ENCODE data around the gene ADARB1. TPM values are rescaled to one million over a fixed set of nuclear protein-coding genes. Genes with fewer than 3 reads are reported as not detected.

Gene ADARB1
- total and polyA plus RNA-seq, 2 experiments from 2014 or later: 4.8 to 14.8 TPM

DNA sequence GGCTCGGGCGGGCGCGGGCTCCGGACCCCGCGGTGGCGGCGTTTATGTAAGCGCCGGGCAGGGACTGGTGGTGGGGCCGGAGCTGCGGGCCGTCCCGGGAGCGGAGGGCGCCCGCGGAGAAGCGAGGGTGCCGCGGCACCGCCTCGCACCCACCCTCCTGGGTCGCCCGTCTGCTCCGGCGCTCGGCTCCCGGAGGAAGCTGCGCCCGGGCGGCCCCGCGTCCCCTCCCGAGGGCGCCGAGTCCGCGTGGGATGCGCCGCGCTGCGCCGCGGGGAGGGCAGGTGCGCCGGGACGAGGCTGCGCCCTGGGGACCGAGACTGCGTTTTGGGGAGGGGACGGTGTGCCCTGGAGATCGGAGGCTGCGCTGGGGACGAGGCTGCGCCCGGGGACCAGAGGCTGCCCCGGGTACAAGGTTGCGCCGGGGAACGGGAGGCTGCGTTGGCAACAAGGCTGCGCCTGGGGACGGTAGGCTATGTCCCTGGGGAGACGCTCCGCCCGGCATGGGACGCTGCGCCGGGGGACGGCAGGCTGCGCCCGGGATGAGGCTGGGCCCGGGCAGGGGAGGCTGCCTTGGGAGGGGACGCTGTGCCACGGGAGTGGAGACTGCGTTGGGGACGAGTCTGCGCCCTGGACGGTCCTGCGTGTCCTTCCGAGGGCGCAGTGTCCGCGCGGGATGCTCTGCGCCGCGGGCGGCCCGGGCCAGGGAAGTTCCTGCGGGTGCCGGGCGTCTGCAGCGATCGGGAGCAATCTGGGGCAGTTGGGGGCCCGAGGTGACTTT, 627 bp downstream of the ADARB1 start:
- Histone ChIP-seq H3K27ac (ENCODE audit: low read depth) (no peak overlapping the region), H3K79me2 (replicated peaks; ENCODE audit: insufficient read depth) (peaks cover 11% of the 10 kb centered on the region), H3K4me1 (ENCODE audit: insufficient read depth) (peaks cover 15% of the 10 kb centered on the region), H3K4me2 (peak overlapping the region; percentile 93), H3K27me3 (ENCODE audit: insufficient read depth) (peaks cover 22% of the 10 kb centered on the region), H3F3A (replicated peaks; ENCODE audit: low read depth) (peaks cover 12% of the 10 kb centered on the region; the same call in 1 of the 2 replicates), H3K4me3 (peak overlapping the region; percentile 70), H4K20me1 (replicated peaks; ENCODE audit: insufficient read depth) (peaks cover 18% of the 10 kb centered on the region), H3K9me2 (ENCODE audit: insufficient read depth) (no peaks in the 10 kb centered on the region), H3K36me3 (ENCODE audit: insufficient read depth) (no peaks in the 10 kb centered on the region), H2AFZ (peak overlapping the region; percentile 81; the same call in 1 of the 2 replicates)
- Mint-ChIP-seq H3K4me1 (peaks cover 18% of the 10 kb centered on the region), H3K27me3 (ENCODE audit: insufficient read depth, low read depth, poor library complexity) (peaks cover 26% of the 10 kb centered on the region), H3K36me3 (ENCODE audit: low read depth) (peaks cover 3% of the 10 kb centered on the region; the same call in 1 of the 3 replicates), H3K27ac (no peak overlapping the region), H3K4me3 (peak overlapping the region; percentile 75), H3K9me3 (peaks cover 3% of the 10 kb centered on the region; the same call in 1 of the 3 replicates)
- TF ChIP-seq CREB1 (CRISPR knock-in tag; IDR thresholded peaks at IDR 0.05; ENCODE audit: low read depth) (no peak), EZH2 (IDR thresholded peaks at IDR 0.05; ENCODE audit: low read depth, unreplicated experiment) (no peak), EZH2phosphoT487 (IDR thresholded peaks at IDR 0.05; ENCODE audit: unreplicated experiment) (no peak), JUNB (IDR thresholded peaks at IDR 0.05; ENCODE audit: unreplicated experiment) (no peak), NANOG (IDR thresholded peaks at IDR 0.05; ENCODE audit: borderline replicate concordance) (no peak), ZNF331 (CRISPR knock-in tag; IDR thresholded peaks at IDR 0.05; ENCODE audit: low read depth) (no peak), ZNF114 (CRISPR knock-in tag; IDR thresholded peaks at IDR 0.05) (no peak), POLR2AphosphoS5 (IDR thresholded peaks at IDR 0.05; ENCODE audit: low read depth) (no peak), STAT1 (IDR thresholded peaks at IDR 0.05; ENCODE audit: unreplicated experiment) (no peak)
- TF ChIP-seq, protein P1, sequence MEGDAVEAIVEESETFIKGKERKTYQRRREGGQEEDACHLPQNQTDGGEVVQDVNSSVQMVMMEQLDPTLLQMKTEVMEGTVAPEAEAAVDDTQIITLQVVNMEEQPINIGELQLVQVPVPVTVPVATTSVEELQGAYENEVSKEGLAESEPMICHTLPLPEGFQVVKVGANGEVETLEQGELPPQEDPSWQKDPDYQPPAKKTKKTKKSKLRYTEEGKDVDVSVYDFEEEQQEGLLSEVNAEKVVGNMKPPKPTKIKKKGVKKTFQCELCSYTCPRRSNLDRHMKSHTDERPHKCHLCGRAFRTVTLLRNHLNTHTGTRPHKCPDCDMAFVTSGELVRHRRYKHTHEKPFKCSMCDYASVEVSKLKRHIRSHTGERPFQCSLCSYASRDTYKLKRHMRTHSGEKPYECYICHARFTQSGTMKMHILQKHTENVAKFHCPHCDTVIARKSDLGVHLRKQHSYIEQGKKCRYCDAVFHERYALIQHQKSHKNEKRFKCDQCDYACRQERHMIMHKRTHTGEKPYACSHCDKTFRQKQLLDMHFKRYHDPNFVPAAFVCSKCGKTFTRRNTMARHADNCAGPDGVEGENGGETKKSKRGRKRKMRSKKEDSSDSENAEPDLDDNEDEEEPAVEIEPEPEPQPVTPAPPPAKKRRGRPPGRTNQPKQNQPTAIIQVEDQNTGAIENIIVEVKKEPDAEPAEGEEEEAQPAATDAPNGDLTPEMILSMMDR (conservative IDR thresholded peaks at IDR 0.05; ENCODE audit: low read depth in 2 of 2): no peak
- TF ChIP-seq, protein P2, sequence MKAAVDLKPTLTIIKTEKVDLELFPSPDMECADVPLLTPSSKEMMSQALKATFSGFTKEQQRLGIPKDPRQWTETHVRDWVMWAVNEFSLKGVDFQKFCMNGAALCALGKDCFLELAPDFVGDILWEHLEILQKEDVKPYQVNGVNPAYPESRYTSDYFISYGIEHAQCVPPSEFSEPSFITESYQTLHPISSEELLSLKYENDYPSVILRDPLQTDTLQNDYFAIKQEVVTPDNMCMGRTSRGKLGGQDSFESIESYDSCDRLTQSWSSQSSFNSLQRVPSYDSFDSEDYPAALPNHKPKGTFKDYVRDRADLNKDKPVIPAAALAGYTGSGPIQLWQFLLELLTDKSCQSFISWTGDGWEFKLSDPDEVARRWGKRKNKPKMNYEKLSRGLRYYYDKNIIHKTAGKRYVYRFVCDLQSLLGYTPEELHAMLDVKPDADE (IDR thresholded peaks at IDR 0.05): no peak
- TF ChIP-seq, protein P3, sequence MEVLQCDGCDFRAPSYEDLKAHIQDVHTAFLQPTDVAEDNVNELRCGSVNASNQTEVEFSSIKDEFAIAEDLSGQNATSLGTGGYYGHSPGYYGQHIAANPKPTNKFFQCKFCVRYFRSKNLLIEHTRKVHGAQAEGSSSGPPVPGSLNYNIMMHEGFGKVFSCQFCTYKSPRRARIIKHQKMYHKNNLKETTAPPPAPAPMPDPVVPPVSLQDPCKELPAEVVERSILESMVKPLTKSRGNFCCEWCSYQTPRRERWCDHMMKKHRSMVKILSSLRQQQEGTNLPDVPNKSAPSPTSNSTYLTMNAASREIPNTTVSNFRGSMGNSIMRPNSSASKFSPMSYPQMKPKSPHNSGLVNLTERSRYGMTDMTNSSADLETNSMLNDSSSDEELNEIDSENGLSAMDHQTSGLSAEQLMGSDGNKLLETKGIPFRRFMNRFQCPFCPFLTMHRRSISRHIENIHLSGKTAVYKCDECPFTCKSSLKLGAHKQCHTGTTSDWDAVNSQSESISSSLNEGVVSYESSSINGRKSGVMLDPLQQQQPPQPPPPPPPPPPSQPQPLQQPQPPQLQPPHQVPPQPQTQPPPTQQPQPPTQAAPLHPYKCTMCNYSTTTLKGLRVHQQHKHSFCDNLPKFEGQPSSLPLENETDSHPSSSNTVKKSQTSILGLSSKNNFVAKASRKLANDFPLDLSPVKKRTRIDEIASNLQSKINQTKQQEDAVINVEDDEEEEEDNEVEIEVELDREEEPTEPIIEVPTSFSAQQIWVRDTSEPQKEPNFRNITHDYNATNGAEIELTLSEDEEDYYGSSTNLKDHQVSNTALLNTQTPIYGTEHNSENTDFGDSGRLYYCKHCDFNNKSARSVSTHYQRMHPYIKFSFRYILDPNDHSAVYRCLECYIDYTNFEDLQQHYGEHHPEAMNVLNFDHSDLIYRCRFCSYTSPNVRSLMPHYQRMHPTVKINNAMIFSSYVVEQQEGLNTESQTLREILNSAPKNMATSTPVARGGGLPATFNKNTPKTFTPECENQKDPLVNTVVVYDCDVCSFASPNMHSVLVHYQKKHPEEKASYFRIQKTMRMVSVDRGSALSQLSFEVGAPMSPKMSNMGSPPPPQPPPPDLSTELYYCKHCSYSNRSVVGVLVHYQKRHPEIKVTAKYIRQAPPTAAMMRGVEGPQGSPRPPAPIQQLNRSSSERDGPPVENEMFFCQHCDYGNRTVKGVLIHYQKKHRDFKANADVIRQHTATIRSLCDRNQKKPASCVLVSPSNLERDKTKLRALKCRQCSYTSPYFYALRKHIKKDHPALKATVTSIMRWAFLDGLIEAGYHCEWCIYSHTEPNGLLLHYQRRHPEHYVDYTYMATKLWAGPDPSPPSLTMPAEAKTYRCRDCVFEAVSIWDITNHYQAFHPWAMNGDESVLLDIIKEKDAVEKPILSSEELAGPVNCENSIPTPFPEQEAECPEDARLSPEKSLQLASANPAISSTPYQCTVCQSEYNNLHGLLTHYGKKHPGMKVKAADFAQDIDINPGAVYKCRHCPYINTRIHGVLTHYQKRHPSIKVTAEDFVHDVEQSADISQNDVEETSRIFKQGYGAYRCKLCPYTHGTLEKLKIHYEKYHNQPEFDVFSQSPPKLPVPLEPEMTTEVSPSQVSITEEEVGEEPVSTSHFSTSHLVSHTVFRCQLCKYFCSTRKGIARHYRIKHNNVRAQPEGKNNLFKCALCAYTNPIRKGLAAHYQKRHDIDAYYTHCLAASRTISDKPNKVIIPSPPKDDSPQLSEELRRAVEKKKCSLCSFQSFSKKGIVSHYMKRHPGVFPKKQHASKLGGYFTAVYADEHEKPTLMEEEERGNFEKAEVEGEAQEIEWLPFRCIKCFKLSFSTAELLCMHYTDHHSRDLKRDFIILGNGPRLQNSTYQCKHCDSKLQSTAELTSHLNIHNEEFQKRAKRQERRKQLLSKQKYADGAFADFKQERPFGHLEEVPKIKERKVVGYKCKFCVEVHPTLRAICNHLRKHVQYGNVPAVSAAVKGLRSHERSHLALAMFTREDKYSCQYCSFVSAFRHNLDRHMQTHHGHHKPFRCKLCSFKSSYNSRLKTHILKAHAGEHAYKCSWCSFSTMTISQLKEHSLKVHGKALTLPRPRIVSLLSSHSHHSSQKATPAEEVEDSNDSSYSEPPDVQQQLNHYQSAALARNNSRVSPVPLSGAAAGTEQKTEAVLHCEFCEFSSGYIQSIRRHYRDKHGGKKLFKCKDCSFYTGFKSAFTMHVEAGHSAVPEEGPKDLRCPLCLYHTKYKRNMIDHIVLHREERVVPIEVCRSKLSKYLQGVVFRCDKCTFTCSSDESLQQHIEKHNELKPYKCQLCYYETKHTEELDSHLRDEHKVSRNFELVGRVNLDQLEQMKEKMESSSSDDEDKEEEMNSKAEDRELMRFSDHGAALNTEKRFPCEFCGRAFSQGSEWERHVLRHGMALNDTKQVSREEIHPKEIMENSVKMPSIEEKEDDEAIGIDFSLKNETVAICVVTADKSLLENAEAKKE (CRISPR knock-in tag; IDR thresholded peaks at IDR 0.05): no peak
- TF ChIP-seq, protein P4, sequence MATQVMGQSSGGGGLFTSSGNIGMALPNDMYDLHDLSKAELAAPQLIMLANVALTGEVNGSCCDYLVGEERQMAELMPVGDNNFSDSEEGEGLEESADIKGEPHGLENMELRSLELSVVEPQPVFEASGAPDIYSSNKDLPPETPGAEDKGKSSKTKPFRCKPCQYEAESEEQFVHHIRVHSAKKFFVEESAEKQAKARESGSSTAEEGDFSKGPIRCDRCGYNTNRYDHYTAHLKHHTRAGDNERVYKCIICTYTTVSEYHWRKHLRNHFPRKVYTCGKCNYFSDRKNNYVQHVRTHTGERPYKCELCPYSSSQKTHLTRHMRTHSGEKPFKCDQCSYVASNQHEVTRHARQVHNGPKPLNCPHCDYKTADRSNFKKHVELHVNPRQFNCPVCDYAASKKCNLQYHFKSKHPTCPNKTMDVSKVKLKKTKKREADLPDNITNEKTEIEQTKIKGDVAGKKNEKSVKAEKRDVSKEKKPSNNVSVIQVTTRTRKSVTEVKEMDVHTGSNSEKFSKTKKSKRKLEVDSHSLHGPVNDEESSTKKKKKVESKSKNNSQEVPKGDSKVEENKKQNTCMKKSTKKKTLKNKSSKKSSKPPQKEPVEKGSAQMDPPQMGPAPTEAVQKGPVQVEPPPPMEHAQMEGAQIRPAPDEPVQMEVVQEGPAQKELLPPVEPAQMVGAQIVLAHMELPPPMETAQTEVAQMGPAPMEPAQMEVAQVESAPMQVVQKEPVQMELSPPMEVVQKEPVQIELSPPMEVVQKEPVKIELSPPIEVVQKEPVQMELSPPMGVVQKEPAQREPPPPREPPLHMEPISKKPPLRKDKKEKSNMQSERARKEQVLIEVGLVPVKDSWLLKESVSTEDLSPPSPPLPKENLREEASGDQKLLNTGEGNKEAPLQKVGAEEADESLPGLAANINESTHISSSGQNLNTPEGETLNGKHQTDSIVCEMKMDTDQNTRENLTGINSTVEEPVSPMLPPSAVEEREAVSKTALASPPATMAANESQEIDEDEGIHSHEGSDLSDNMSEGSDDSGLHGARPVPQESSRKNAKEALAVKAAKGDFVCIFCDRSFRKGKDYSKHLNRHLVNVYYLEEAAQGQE (IDR thresholded peaks at IDR 0.05; ENCODE audit: unreplicated experiment): no peak
- DNase-seq (ENCODE audit: low spot score) (peak; percentile 69), ATAC-seq (peak; percentile 52)
